IPS-18c (cell line): ENCODE measurements around the gene GPR33.

ENCODE experiments used
- H3K4me3 ChIP-seq: 2 replicates; pipeline ENCODE4 v1.7.0; 2013; ENCODE audit warnings: low read depth, mild to moderate bottlenecking, low read length, moderate library complexity; ENCODE audit not compliant: insufficient read depth
- H3K9me3 ChIP-seq: one replicate; pipeline ENCODE4 v1.6.1; 2013; ENCODE audit warnings: mild to moderate bottlenecking, low read length, moderate library complexity; ENCODE audit not compliant: control insufficient read depth, insufficient read depth

Gene GPR33, protein sequence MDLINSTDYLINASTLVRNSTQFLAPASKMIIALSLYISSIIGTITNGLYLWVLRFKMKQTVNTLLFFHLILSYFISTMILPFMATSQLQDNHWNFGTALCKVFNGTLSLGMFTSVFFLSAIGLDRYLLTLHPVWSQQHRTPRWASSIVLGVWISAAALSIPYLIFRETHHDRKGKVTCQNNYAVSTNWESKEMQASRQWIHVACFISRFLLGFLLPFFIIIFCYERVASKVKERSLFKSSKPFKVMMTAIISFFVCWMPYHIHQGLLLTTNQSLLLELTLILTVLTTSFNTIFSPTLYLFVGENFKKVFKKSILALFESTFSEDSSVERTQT

DNA sequence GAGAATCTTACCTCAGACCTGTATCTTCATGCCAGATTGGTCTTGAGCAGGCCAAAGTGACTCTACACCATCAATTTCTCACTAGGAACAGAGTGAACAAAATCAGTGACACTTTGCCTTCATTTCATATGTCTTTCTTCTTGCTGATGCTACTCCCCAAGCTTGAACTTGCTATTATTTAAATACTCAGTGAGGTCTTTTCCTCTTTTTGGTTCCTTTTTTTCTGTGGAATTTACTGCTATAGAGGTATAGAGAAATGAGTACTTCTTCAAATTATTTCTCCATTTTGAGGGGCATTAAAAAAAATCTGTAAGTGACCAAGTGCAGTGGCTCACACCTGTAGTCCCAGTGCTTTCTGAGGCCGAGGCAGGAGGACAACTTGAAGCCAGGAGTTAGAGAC lies at the start of gene GPR33:
Gene GPR33, minus strand, starts transcription at position 154 of the 400 bp plus-strand sequence. CDS start 4,074 bp downstream, outside the sequence.
- Histone ChIP-seq H3K4me3 (no peak within 1 kb of the TSS), H3K9me3 (no peaks in the 10 kb centered on the region)

DNA sequence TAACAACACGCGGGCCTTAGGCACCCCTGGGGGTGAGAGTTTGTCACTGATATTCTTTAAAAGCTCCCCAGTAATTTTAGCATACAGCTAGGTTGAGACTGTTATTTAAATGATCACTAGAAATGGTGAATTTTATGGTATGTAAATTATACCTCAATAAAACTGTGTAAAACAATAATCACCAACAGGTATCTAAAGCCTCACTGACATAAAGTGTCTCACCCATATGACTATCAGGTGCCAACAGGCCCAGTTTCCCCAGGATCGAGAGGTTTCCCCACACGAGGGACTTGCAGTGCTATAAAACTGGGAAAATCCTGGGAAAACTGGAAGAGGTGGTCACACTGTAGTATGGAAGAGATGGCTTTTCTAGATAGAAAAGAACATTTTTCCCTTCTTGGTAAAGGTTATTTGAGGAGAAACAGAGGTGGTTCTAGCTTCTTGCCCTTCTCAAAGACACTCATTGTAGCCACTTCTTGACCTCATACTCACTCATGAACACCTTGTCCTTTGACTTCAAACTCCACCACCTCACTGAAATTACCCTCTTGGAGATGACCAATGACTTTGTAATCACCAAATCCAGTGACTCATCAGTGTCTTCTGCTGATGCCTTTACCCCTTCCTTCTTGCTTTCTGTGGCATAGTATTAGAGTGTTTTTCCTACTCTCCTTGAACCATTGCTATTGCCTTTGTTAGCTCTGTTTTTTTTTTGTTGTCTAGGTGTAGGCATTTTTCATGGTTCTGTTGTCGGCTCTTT lies 48.5 kb upstream of the GPR33 start:
- H3K4me3 ChIP-seq, result no peak overlapping the region
- no peaks in the 10 kb centered on the region for H3K9me3 ChIP-seq

DNA sequence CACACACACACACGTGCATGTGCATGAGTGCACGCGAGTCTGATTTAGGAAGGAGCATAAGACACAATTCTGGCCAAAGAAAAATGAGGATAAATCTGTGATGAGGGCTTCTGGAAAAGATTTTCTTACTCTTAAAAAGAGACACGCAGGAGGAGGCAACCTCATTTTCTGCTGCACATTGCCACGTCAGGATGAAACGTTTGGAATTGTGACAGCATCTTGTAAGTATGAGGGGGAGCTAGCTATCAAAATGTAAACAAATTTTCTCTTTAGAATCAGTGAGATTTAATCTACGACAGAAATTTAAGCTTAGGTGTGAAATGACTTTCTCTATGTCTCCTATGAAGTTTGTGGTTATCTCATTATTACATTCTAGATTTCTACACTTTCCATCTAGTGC lies 42.3 kb upstream of the GPR33 start:
- Histone ChIP-seq H3K4me3 (no peak overlapping the region), H3K9me3 (no peaks in the 10 kb centered on the region)

DNA sequence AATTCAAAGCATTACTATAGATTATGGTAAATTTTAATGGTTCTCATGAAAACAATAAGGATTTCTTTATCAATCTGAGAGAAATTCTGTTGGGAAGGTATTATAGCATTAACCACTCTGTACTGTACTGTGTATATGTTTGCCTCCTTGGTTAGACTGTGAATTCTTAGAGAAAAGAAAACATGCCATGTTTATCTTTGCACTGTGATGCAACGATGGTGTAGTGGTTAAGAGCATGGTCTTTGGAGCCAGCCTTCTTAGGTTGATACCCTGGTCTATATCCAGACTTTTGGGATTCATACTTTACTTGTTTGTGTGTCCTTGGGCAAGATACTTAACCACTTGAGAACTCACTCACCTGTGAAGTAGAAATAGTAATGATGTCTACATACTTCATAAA lies 41.2 kb upstream of the GPR33 start:
- H3K9me3 ChIP-seq, result no peaks in the 10 kb centered on the region
- H3K4me3 ChIP-seq, result no peak overlapping the region

DNA sequence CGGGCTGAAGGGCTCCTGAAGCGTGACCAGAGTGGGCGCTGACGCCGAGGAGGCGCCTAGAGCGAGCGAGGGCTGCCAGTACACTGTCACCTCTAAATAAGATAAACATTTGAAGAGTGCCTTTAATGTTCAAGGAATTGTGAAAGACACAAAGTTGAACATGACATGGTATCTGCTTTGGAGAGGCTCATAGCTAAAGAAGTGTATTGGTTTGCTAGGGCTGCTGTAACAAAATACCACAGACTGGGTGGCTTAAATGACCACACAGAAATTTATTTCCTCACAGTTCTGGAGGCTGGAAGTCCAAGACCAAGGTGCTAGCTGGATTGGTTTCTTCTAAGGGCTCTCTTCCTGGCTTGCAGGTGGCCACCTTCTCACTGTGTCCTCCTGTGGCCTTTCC lies 39.7 kb upstream of the GPR33 start:
- Histone ChIP-seq H3K9me3 (no peaks in the 10 kb centered on the region), H3K4me3 (no peak overlapping the region)

DNA sequence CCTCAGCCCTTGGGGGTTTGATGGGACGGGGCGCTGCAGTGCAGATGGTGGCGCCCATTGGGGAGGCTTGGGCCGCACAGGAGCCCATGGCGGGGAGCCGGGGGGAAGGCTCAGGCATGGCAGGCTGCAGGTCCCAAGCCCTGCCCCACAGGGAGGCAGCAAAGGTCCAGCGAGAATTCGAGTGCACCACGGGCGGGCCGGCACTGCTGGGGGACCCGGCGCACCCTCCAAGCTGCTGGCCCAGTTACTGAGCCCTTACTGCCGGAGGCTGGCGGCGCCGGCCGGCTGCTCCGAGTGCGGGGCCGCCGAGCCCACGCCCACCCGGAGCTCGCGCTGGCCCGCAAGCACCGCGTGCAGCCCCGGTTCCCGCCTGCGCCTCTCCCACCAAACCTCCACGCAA lies 39.2 kb upstream of the GPR33 start:
- no peak overlapping the region for H3K4me3 ChIP-seq
- H3K9me3 ChIP-seq, result no peaks in the 10 kb centered on the region

DNA sequence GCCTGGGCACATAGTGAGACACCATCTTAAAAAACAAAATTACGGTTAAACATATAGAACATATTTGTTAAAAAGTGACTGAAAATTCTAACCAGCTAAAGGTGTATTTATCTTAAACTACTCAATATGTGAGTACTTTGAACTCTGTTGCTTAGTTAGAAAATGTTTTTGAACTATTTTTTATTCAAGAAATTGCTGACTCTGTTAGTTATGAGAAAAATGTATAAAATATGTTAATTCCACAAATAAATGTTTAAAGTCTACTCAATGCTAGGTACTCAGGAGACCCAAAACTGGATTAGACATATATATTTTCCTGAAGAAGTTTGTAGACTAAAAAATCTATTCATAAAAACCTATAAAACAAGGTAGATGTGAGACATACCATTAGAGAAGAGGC lies 23.0 kb upstream of the GPR33 start:
- Histone ChIP-seq H3K4me3 (no peak overlapping the region), H3K9me3 (no peaks in the 10 kb centered on the region)

DNA sequence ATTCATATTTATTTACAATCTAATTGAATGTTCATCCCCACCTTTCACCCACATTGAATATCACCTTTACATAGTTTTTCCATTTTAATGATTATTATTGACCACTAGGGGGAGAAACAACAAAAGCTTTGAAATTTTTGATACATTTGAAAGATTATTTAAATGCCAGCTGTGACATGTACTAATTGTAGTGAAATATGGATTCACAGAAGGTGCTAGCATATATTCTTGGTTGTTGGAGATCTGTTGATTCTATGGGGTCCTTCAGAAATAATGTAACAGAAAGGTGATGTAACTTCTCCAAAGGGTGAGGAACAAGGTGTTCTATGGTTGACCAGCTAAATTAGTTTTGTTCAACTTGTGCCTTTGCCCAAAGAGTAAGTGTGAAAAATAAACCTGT lies 22.4 kb upstream of the GPR33 start:
- H3K9me3 ChIP-seq, result no peaks in the 10 kb centered on the region
- H3K4me3 ChIP-seq, result no peak overlapping the region

DNA sequence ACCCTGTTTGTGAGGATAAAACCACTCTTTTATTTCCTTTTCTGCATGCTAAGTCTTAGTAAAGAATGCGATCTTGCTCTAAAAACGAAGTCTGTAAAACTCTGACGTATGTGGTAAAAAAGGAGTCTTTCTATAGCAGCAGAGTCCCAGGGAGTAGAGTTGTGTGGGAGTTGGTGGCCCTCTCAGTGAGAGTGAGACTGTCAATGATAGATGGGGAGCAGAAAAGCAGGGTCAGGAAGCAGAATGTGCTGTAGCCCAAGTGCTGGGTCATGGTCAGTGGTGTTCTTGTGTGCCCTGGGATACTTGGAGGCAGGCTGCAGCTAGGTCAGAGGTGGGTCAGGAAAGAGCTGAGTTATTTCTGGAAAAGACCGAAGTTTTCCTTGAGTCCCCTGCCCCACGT lies 20.3 kb upstream of the GPR33 start:
- Histone ChIP-seq H3K9me3 (no peaks in the 10 kb centered on the region), H3K4me3 (no peak overlapping the region)

DNA sequence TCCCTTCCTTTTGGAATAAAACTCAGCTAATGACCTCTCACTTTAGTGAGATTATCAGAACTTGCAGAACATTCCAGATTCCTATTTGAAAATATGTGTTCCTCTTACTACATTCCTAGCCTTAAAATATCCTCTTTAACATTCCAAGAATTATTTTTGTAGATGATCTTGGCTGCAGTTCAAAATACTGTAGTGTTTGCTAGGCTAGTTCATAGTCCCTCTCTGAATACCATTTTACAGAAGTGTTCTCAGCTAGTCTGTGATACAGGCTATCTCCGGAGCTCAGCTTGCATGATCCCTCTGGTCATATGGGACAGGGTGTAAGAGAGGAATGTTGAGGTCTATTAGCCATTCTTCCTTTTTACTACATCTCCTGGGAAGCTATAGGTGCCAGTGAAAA lies 17.6 kb upstream of the GPR33 start:
- no peak overlapping the region for H3K4me3 ChIP-seq
- H3K9me3 ChIP-seq, result no peaks in the 10 kb centered on the region

DNA sequence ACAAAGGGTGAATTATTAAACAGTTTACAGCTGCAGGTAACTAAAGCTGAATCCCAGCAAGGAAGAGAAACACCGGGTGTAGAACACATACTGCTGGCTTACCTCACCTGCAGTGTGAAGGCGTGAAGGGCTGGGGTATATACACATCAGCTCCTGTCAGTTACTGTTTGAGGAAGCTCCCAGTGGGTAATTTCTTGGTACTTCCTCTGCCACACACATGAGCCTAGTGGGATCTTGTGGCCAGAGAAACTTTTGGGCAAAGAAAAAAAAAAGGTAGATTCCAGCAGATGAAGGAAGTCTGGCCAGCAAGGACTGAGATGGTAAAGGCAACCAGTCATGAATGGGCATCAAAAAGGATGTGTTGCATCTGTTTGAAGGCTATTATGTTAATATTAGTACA lies 14.0 kb upstream of the GPR33 start:
- no peak overlapping the region for H3K4me3 ChIP-seq
- H3K9me3 ChIP-seq, result no peaks in the 10 kb centered on the region

DNA sequence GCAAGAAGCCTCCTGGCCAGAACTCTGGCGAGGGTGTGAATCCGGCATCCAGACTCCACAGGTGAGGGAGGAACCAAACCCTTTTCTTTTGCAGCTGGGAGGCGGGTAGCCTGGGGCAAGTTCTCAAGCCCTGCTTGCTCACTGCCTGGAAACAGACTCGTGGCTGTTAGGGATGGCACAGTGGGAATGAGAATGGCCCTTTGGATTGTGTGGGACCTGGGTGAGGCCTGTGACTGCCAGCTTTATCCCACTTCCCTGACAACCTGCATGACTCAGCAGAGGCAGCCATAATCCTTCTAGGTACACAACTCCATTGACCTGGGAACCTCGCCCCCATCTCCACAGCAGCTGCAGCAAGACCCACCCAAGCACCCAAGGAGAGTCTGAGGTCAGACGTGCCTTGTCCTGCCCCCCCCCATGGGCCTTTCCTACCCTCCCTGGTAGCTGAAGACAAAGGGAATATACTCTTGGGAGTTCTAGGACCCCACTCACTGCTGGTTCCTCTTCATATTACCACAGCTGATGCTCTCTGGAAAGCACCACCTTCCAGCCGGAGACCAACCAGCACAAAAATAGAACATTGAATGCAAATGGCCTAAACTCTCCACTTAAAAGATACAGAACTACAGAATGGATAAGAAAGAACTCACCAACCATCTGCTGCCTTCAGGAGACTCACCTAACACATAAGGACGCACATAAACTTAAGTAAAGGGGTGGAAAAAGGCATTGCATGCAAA lies 5.1 kb upstream of the GPR33 start:
- no peak overlapping the region for H3K4me3 ChIP-seq
- no peaks in the 10 kb centered on the region for H3K9me3 ChIP-seq

DNA sequence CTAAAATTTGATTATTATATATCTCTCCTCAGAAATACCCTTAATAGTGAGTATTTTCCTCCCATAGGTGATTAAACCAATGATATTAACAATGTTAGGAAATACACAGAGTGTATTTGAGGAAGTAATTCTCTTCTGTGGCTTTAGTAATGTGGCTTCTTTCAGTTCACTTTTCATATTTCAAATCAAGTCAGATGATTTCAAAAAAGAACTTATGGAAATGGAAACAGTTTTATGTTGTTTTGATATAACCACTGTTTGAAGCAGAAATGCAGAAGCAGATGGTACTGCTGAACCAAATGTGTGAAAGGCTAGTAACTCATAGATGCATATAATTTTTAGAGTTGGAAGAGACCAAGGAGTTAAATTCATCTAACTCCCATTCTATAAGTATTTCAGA lies 1.9 kb upstream of the GPR33 start:
- no peak overlapping the region for H3K4me3 ChIP-seq
- no peaks in the 10 kb centered on the region for H3K9me3 ChIP-seq

DNA sequence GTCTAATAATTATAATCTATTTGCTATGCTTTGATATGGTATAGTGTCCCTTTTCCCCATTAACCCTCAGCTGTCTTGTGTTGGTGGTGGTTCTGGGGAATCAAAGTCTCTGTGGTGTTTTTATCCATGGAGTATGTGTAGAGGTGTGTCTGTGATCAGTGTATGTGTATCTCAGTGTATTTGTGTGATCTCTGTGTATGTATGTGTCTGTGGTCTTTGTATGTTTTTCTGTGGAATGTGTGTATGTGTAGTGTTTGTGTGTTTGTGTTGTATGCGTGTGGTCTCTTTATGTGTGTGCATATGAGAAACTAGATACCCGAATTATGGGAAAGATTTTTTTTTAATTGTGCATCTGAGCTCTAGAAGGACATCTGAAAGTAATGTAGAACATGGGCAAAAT lies 1.1 kb downstream of the GPR33 start:
- H3K4me3 ChIP-seq, result no peak overlapping the region

DNA sequence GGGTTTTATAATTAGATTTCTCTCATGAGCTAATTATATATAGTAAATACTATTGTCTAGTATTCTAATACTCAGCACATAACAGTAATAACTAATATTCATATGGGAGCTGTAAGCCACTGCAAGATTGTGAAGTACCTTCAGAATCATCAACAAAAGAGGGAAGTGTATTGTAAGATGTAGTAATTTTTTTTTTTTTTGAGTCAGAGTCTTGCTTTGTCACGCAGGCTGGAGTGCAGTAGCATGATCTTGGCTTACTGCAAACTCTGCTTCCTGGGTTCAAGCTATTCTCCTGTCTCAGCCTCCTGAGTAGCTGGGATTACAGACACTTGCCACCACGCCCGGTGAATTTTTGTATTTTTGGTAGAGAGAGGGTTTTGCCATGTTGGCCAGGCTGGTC lies 3.1 kb downstream of the GPR33 start:
- no peak overlapping the region for H3K4me3 ChIP-seq

More for the DNA sequence above, 1.1 kb downstream of the GPR33 start:
- H3K9me3 ChIP-seq, result no peaks in the 10 kb centered on the region

DNA sequence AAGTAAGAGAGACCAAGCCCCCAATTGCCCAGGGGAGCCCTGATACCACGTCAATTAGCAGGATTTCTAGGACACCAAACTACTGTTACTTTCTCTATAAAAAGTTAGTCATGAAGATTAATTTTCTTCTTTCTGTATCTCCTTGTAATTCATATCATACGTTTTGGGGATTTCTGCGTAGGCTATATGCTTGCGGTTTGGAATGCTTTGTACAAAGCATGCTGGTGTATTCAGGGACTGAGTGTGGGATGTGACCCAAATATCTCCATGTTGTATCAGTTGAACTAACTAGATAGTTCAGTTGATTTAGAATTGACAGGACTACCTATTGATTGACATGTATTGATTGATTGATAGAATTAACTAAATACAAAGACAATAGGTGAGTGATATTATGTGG lies 7.7 kb downstream of the GPR33 start:
- Histone ChIP-seq H3K9me3 (no peaks in the 10 kb centered on the region), H3K4me3 (no peak overlapping the region)

More for the DNA sequence above, 3.1 kb downstream of the GPR33 start:
- H3K9me3 ChIP-seq, result no peaks in the 10 kb centered on the region

DNA sequence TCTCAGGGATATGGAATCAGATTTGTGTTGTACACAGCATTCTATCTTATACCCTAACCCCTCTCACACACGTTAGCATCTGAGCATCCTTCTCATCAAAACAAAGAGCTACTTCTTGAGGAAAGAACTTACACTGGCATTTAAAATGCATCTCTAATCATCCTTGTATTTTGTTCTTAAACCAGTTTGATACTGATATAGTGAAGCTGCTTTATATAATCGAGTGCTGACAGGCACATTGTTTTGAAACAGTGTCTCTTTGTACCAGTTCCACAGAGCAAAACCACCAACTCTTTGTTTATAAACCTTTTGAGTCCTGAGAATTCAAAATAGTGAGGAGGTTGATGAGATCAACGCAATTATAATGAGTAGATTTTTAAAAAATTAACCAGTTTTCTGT lies 8.8 kb downstream of the GPR33 start:
- Histone ChIP-seq H3K9me3 (no peaks in the 10 kb centered on the region), H3K4me3 (no peak overlapping the region)

DNA sequence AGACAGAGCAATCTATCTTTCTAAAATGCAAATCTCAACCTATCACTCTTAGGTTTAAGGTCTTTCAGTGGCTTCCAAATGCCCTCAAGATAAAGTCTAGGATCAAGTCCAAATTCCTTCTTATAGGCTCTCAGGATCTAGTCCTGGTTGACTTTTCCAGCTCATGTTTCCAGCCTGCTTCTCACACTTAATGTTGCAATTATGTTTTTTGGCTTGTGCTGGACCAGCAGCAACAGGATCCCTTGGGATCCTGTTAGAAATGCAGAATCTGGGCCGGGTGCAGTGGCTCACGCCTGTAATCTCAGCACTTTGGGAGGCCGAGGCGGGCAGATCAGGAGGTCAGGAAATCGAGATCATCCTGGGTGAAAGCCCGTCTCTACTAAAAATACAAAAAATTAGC lies 10.6 kb downstream of the GPR33 start:
- Histone ChIP-seq H3K4me3 (no peak overlapping the region), H3K9me3 (no peaks in the 10 kb centered on the region)
